ENCODE results near the gene RAB19. TPM values are rescaled to one million over a fixed set of nuclear protein-coding genes. Genes with fewer than 3 reads are reported as not detected.

Gene RAB19
- total and polyA plus RNA-seq, 3 donors from 2014 or later, result 0.59 TPM; not detected in 2

- H3K9me3 ChIP-seq, result no peaks in the 10 kb centered on the region
- WGBS, 2 donors, result 69 to 78% methylated on average over 3 of the region's 3 CpGs
- H3K27ac ChIP-seq, result no peak overlapping the region
- no peaks in the 10 kb centered on the region for H3K36me3 ChIP-seq (ENCODE audit: low read depth, missing control alignments)
- DNase-seq, result no peak
- H3K4me3 ChIP-seq, result no peak overlapping the region
- H3K4me1 ChIP-seq, result no peaks in the 10 kb centered on the region
- TF ChIP-seq POLR2A (IDR thresholded peaks at IDR 0.05) (no peak), CTCF (IDR thresholded peaks at IDR 0.05) (no peak)
- no peaks in the 10 kb centered on the region for H3K27me3 ChIP-seq
- intact Hi-C loops (cut with DNase I; ENCODE audit: low total_unique reads), result no loop called here
These were observed 39.0 kb upstream of the RAB19 start for GRCh38 chr7:140364819-140365218.

- no peaks in the 10 kb centered on the region for H3K9me3 ChIP-seq
- H3K4me3 ChIP-seq, result no peak overlapping the region
- no peak for DNase-seq
- H3K27ac ChIP-seq, result no peak overlapping the region
- TF ChIP-seq CTCF (IDR thresholded peaks at IDR 0.05) (no peak), POLR2A (IDR thresholded peaks at IDR 0.05) (no peak)
- no peaks in the 10 kb centered on the region for H3K4me1 ChIP-seq
- 88 to 91% methylated on average over 9 of the region's 9 CpGs for WGBS, 2 donors
- H3K36me3 ChIP-seq (ENCODE audit: low read depth, missing control alignments), result no peaks in the 10 kb centered on the region
- no peaks in the 10 kb centered on the region for H3K27me3 ChIP-seq
- intact Hi-C loops (cut with DNase I; ENCODE audit: low total_unique reads), result no loop called here
These were observed 36.3 kb upstream of the RAB19 start for GRCh38 chr7:140367528-140367927.

- Histone ChIP-seq H3K27ac (no peak overlapping the region), H3K27me3 (no peaks in the 10 kb centered on the region), H3K36me3 (ENCODE audit: low read depth, missing control alignments) (no peaks in the 10 kb centered on the region), H3K4me3 (no peak overlapping the region), H3K4me1 (no peaks in the 10 kb centered on the region), H3K9me3 (no peaks in the 10 kb centered on the region)
- 90 to 96% methylated on average over 4 of the region's 4 CpGs for WGBS, 2 donors
- TF ChIP-seq CTCF (IDR thresholded peaks at IDR 0.05) (no peak), POLR2A (IDR thresholded peaks at IDR 0.05) (no peak)
- intact Hi-C loops (cut with DNase I; ENCODE audit: low total_unique reads), result no loop called here
- no peak for DNase-seq
These were observed 34.6 kb upstream of the RAB19 start for GRCh38 chr7:140369294-140369693.

GRCh38 chr7:140375323-140375722 lies 28.5 kb upstream of the RAB19 start:
- intact Hi-C loops (cut with DNase I; ENCODE audit: low total_unique reads), result no loop called here
- H3K9me3 ChIP-seq, result no peaks in the 10 kb centered on the region
- H3K4me1 ChIP-seq, result no peaks in the 10 kb centered on the region
- no peaks in the 10 kb centered on the region for H3K36me3 ChIP-seq (ENCODE audit: low read depth, missing control alignments)
- H3K27ac ChIP-seq, result no peak overlapping the region
- WGBS, 2 donors, result 95 to 96% methylated on average over 9 of the region's 9 CpGs
- H3K27me3 ChIP-seq, result no peaks in the 10 kb centered on the region
- H3K4me3 ChIP-seq, result no peak overlapping the region
- TF ChIP-seq CTCF (IDR thresholded peaks at IDR 0.05), result no peak
- no peak for TF ChIP-seq POLR2A (IDR thresholded peaks at IDR 0.05)
- no peak for DNase-seq

- Histone ChIP-seq H3K4me1 (no peaks in the 10 kb centered on the region), H3K27ac (no peak overlapping the region), H3K9me3 (no peaks in the 10 kb centered on the region), H3K27me3 (no peaks in the 10 kb centered on the region), H3K4me3 (no peak overlapping the region), H3K36me3 (ENCODE audit: low read depth, missing control alignments) (no peaks in the 10 kb centered on the region)
- DNase-seq, result no peak
- TF ChIP-seq CTCF (IDR thresholded peaks at IDR 0.05) (no peak), POLR2A (IDR thresholded peaks at IDR 0.05) (no peak)
- intact Hi-C loops (cut with DNase I; ENCODE audit: low total_unique reads), result no loop called here
- WGBS, 2 donors, result 81 to 86% methylated on average over 8 of the region's 8 CpGs
These were observed 27.7 kb upstream of the RAB19 start for GRCh38 chr7:140375892-140376730.

Measured in testis (tissue), 3 donors.